GM06990 (cell line): ENCODE measurements around the gene GRM4.
"Not testable (repeated sequence)": the region's sequence is repeated elsewhere in the genome, so short reads cannot be mapped to it uniquely, and the experiment has no call there.

ENCODE experiments used
- DNase-seq: peaks from one replicate; pipeline ENCODE4 v3.0.0-alpha.2; 2011; ENCODE audit not compliant: insufficient read length; ENCODE audit errors: extremely low read depth
- H3K27me3 ChIP-seq: replicated peaks from 2 replicates; pipeline ENCODE4 v1.6.0; 2011; ENCODE audit warnings: low read length; ENCODE audit not compliant: control insufficient read depth, insufficient read depth
- H3K36me3 ChIP-seq: 2 replicates; pipeline ENCODE4 v1.5.1; 2011; ENCODE audit warnings: low read length; ENCODE audit not compliant: control insufficient read depth, insufficient read depth
- H3K4me3 ChIP-seq: replicated peaks from 2 replicates; pipeline ENCODE4 v1.5.1; 2011; ENCODE audit warnings: low read depth, mild to moderate bottlenecking, control low read depth, low read length
- TF ChIP-seq, protein P1 (sequence below): IDR thresholded peaks from 2 replicates; pipeline ENCODE4 v1.5.1; 2011; ENCODE audit warnings: low read length, control low read depth, mild to moderate bottlenecking, inconsistent platforms; ENCODE audit not compliant: insufficient read depth, poor library complexity, severe bottlenecking

Gene GRM4

DNA sequence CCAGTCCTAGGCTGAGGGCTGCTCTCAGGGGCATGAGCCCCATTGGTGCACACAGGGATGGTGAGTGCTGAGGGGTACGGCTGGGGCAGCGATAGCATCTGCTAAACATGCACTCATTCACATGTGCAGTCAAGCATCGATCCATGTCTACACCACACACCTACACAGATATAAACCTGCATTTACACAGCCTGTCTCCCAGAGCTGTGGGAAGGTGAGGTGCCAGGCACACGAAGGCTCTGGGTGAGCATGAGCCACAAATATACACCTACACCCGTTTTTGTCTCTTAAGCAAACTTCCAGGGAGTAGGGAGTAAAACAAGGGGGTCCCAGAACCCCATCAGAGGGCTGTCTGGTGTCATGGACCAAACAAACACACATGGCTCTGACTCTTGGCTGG is 99.3 kb downstream of the GRM4 start:
- TF ChIP-seq, protein P1, sequence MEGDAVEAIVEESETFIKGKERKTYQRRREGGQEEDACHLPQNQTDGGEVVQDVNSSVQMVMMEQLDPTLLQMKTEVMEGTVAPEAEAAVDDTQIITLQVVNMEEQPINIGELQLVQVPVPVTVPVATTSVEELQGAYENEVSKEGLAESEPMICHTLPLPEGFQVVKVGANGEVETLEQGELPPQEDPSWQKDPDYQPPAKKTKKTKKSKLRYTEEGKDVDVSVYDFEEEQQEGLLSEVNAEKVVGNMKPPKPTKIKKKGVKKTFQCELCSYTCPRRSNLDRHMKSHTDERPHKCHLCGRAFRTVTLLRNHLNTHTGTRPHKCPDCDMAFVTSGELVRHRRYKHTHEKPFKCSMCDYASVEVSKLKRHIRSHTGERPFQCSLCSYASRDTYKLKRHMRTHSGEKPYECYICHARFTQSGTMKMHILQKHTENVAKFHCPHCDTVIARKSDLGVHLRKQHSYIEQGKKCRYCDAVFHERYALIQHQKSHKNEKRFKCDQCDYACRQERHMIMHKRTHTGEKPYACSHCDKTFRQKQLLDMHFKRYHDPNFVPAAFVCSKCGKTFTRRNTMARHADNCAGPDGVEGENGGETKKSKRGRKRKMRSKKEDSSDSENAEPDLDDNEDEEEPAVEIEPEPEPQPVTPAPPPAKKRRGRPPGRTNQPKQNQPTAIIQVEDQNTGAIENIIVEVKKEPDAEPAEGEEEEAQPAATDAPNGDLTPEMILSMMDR = no peak
- Histone ChIP-seq H3K36me3 (no peaks in the 10 kb centered on the region), H3K27me3 (no peaks in the 10 kb centered on the region), H3K4me3 (no peak overlapping the region)
- DNase-seq = no peak

DNA sequence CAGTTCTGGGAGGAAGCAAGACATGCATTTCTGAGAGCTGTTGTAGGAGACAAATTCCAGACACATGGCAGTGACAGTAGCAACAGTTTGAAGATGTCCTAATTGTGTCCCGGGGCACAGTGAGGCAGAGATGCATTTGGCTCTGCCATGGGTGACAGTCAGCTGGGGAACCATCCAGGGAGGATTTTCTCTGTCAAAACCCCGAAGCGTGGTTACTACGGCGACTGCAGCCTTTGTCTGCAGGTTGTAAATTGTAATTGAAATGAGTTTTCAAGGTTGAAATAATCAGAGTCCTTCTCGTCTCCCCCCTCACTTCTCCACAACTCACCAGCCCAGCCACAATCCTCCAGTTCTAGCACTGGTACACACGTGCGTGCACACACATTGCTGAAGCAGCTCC is 100.1 kb downstream of the GRM4 start:
- TF ChIP-seq, protein P1 = no peak
- DNase-seq = no peak
- Histone ChIP-seq H3K27me3 (no peaks in the 10 kb centered on the region), H3K36me3 (no peaks in the 10 kb centered on the region), H3K4me3 (no peak overlapping the region)

DNA sequence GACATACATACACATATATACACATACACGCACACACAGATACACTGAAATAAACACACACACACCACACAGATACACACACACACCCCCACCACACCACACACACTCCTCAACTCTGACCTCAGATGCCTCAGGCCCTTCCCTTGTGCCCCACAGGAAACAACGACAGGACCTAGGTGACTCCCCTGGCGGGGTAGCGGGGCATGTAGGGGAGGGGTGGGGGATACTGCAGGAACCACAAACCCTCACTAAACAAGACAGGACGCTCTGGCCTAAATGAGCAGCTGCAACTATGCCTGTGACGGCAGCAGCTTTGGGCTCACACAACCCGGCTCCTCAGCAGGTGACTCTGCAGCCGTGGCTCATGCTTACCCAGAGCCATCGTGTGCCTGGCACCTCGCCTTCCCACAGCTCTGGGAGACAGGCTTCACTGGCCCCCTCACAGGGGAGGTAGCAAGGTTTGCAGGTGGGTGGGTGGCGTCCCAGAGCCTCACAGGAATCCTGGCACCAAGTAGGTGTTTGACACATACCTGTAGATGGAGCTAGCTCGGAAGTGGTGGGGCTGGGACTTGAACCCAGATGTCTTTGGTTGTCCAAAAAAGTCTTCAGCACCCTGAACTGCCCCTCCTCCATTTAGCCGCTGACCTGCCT is 100.8 kb downstream of the GRM4 start:
- DNase-seq = no peak
- Histone ChIP-seq H3K36me3 (no peaks in the 10 kb centered on the region), H3K27me3 (no peaks in the 10 kb centered on the region), H3K4me3 (no peak overlapping the region)
- TF ChIP-seq, protein P1 = no peak

DNA sequence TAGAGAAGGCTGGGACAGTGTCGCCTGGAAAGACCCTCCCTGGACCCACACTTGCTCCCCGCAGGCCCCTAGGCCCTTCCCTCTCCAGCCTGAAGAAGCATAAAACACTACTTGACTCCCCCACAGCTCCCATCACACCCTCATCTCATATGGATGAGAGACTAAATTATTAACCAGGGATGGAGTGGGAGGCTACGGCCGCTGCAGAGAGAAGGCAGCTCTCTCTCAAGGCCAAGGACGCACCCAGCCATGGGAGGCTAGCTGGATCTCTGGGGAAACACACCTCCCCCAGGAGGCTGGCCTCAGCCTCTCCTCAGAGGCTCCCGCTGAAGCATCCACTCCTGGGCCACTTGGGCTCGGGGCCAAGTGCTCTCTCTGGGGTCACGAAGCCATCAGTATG is 102.5 kb downstream of the GRM4 start:
- no peak overlapping the region for H3K4me3 ChIP-seq
- H3K27me3 ChIP-seq = no peaks in the 10 kb centered on the region
- H3K36me3 ChIP-seq = no peaks in the 10 kb centered on the region
- no peak for DNase-seq
- TF ChIP-seq, protein P1 = no peak

DNA sequence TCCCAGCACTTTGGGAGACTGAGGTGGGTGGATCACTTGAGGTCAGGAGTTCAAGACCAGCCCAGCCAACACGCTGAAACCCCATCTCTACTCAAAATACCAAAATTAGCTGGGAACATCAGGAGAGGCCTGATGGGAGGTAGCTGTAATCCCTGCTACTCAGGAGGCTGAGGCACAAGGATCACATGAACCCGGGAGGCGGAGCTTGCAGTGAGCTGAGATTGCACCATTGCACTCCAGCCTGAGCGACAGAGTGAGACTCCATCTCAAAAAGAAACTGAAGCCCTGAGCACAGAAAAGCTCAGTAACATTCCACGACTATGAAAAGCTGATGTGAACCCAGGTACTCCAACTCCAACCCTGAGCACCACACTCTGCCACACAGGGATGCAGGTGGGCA is 103.9 kb downstream of the GRM4 start:
- DNase-seq, H3K27me3 ChIP-seq, H3K4me3 ChIP-seq, H3K36me3 ChIP-seq: not testable (repeated sequence)

DNA sequence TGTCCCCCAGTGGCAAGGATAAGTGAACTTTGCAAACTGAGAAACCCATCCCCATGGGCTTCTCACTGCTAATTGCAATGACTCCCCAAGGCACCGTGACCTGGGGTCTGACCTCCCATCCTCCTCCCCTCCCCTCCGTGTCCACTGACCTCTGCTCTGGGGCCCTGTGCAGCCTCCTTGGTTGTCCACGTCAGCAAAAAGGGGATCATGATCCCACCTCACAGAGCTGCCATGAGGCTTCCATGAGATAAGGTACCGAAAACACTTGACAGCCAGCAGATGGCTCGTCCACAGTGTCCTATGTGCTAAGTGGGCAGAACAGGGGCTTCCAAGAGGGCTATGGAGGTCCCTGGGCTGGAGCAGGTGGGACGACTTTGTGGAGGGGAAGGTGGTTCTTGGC is 104.5 kb downstream of the GRM4 start:
- Histone ChIP-seq H3K27me3 (no peaks in the 10 kb centered on the region), H3K4me3 (no peak overlapping the region), H3K36me3 (no peaks in the 10 kb centered on the region)
- DNase-seq = no peak
- TF ChIP-seq, protein P1 = no peak
